Lung microvascular endothelial cell (primary cell): ENCODE data around the gene IL1RAPL2. TPM values are rescaled to one million over a fixed set of nuclear protein-coding genes. Genes with fewer than 3 reads are reported as not detected.
"Not testable (repeated sequence)": the region's sequence is repeated elsewhere in the genome, so short reads cannot be mapped to it uniquely, and the experiment has no call there.

Experiments
- DNase-seq, 2 donors: peaks; one replicate each; pipeline versions ENCODE4 v3.0.0 to v3.0.0-alpha.2; 2010; ENCODE audit warnings: low read depth in 2 of 2
- total RNA-seq: library from RNA; depleted of rRNA; stranded (reverse); fragments of >200 nt; gene quantifications from 2 replicates; pipeline ENCODE4 v1.2.1, GENCODE V29; 2014

Gene IL1RAPL2
- total RNA-seq, 1 donor from 2014 or later, result not detected

DNA sequence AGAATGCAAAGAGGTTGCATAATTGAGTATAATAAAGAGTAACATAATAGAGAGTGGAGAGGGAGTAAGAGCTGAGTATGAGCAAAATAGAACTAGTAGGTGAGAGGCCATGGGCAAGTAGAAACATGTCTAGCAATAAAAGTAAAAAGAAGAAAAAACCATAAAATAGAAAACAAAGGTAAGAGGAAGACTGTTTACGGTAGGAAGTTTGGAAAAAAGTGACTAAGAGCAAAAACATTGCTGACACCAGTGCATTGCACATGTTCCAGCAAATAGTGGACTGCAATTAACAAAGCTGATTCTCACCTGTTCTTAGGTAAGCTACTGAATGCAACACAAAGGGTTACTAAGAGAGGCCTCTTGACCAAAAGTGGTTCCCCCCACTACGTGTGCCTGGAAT is 451.6 kb downstream of the IL1RAPL2 start:
- no peak for DNase-seq

DNA sequence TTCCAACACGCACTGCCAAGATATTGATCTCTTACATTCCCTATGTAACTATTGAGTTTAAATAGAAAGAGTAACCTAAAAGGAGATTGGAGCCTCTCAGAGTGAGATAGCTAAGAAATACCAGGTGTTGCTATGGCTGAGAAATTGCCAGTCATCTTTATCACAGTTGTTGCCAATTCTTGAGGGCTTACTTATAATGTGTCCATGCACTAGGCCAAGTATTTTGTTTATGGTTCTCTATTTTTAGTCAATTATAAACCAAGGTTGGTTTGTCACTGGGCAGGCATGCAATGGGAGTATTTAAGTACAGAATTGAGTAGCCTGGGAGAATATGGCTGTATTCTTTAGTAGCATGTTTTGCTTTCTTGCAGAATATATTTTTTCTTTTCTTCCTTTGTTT is 452.9 kb downstream of the IL1RAPL2 start:
- no peak for DNase-seq

DNA sequence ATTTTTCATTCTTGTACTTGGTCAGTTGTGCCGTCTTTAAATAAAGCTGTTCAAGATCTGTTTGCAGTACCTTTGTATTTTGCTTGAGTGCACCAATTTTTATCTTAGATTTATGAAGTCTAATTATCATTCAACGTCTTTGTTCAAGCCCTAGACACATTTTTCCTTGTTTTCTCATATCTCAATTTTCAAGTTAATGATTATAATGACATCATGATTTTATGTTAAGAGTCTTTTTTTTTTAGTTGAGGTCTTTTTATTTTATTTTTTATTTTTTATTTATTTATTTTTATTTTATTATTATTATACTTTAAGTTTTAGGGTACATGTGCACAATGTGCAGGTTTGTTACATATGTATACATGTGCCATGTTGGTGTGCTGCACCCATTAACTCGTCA is 463.0 kb downstream of the IL1RAPL2 start:
- not testable (repeated sequence) for DNase-seq

DNA sequence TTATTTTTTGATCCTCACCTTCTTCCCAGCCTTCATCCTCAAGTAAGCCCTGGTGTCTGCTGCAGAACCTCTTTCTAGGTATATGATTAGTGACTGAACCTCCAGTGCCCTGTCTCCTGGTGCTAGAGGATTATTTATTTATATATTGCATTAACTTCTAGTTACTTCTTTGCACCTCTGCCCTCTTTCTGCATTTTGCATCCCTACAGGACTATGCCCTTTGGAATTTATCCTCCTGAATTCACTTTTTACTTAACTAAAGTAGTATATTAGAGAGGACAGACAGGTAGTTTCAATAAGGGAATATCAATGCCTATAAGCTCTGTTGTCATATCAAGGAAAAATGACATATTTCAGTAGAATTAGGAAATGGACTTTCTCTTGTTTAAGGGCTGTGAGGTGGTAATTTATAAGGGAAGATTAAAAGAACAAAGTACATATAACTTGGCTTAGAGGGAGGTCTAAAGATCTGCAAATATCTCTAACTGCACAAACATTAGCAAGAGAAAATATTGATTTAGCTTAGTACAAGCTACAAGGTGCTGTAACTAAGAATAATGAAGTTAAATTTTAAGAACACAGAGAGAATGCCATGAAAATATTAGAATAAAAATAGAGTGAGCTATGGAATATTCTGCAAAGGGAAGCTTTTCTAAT is 472.8 kb downstream of the IL1RAPL2 start:
- DNase-seq, result no peak

DNA sequence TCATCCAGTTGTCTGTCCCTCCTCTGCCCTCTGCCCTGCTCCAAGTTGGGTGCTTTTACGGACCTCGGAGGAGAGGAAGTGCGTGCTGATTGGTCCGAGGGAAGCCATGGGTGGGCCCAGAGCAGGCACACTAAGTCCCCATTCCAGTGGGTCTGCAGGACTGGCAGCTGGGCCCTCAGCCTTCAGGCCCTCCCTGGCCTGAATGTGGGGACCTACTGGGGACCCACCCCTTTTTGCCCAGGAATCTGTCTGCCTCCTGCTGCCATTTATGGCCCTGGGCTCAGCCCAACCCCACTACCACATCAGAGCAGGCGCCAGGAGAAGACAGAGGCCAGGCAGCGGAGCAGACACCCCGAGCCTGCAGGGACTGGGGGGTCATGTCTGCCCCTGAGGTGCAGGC is 484.9 kb downstream of the IL1RAPL2 start:
- no peak for DNase-seq

DNA sequence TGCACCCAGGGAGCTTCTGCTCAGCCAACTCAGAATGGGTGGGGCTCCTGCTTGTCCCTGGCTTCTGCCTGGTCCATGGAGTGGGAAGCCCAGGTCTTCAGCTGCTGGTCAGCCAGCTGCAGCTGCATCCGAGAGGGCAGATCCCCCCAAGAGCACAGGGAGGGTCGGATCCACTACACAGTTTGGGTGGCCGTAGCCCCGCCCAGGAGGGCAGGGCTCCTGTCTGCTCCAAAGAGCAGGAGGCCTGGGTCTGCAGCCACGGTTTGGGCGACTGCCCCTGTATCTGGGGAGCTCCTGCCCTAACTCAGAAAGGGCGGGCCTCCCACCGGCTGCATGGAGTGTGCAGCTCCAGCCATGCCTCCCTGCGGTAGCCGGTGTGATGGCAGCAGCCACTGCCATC is 485.4 kb downstream of the IL1RAPL2 start:
- DNase-seq, result no peak

DNA sequence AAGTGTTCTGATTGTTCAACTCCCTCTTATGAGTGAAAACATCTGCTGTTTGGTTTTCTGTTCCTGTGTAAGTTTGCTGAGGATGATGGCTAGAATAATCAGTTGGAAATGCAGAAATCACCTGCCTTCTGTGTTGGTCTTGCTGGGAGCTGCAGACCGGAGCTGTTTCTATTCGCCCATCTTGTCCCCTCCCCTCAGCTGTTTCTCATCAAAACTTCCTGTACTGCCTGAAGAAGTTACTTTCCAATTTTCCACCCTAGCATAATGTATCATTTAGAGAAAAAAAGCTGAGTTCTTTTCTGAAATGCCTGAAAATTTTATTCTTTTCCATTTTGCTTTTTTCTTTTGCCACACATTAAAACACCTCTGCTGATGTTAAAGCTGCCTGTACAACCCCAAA is 486.9 kb downstream of the IL1RAPL2 start:
- DNase-seq, result no peak

DNA sequence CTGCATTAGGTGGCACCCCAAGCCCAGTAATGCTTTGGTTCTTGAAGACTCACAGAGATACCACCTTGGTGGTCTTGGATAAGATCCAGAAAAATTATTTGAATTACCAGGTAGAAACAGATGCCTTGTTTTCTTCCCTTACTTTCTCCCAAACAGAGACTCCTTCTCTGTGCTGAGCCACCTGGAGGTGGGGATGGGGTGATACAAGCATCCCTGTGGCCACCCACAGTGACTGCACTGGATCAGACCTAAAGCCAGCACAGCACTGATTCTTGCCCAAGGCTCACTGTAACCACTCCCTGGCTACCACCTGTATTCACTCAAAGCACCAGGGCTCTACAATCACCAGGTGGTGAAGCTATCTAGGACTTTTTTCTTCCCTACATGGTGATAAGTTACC is 497.7 kb downstream of the IL1RAPL2 start:
- no peak for DNase-seq

DNA sequence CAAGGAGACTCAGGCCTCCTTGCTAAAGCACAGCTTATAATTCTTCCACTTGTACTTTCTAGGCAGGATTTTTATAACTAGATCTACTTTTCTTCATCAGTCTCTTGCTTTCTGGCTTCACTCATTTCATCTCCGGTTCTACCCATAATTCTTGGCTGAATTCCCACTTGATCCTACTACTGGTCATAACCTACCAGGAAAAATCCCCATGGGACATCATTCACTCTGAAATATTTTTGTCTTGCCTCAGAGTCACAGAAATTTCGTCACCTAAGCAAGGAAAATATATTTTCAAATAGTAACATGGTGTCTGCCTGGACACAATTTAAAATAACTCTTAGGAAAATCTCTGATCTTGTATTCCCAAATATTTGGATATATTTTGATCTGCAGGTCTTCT is 532.2 kb downstream of the IL1RAPL2 start:
- DNase-seq, result no peak

DNA sequence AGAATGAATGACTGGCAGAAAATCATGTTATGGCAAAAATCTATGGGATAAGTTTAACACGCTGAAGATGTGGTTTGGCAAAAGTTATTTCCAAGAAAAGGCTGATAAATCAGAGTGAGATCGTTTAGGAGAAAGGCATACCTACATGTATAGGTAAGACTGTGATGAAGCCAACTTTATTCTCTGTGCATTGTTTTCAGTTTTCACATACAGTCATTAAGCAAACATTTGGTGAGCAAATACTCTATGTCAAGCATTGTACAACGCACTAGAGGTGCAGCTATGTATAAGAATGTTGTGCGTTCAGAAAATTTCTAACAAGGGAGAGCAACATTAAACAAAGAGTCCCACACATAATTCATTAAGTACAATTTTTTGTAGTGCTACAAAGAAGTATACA is 532.8 kb downstream of the IL1RAPL2 start:
- DNase-seq, result no peak

DNA sequence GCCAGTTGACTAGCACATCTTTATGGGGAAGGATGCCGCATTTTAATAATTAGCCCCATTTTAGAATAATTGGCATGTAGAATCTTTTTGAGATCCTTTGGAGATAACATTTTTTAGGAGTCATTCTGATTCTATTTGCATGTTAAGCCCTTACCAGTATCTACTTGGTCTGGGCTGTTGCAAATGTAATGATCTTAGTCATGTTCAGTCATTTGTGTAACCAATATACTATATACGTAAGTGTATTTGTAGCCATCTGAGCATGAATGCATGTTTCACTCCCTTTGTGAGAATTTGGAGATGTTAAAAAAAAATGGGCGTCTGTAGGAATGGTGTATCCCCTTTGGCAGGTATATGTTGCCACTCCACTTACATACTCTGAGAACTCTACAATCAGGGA is 535.4 kb downstream of the IL1RAPL2 start:
- DNase-seq, result no peak

DNA sequence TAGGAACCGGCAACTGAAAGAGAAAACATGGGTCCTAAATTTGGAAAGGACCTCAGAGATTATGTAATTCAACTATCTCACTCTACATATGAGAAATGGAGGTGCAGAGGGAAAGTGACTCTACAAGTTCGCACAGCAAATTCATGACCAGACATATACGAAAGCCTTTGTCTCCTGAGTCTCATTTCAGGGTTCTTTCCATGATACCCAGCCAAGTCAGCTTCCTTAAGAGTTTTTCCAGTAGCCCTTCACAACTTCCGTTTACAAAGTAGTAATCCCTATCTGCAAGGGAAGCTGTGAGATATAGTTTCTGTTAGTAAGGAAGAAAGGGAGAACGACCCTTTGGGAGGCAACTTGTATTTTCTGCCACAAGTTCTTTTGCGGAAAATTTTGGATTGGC is 543.9 kb downstream of the IL1RAPL2 start:
- no peak for DNase-seq

DNA sequence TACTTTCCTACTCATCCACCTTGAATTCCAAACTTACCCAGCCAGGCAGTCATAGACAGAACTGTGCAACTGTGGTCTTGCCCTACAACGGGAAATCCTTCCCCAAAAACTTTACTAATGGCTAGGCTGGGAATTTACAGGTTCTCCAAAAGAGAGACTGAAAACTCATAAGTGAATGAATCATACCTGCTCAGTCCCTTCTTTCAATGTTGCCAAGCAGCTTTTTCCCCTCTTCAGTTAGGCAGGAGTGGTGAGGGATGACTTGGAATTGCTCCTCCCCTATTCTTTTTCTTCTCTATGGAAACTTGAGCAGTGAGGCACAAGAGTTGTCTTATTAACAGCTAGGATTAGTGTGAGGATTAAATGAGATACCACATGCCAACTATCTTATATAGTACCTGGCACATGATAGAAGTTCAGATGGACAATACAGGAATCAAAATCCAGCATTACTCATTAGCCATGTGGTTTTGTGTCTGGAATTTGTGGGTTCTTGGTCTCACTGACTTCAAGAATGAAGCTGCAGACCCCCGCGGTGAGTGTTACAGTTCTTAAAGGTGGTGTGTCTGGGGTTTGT is 548.6 kb downstream of the IL1RAPL2 start:
- DNase-seq, result no peak

DNA sequence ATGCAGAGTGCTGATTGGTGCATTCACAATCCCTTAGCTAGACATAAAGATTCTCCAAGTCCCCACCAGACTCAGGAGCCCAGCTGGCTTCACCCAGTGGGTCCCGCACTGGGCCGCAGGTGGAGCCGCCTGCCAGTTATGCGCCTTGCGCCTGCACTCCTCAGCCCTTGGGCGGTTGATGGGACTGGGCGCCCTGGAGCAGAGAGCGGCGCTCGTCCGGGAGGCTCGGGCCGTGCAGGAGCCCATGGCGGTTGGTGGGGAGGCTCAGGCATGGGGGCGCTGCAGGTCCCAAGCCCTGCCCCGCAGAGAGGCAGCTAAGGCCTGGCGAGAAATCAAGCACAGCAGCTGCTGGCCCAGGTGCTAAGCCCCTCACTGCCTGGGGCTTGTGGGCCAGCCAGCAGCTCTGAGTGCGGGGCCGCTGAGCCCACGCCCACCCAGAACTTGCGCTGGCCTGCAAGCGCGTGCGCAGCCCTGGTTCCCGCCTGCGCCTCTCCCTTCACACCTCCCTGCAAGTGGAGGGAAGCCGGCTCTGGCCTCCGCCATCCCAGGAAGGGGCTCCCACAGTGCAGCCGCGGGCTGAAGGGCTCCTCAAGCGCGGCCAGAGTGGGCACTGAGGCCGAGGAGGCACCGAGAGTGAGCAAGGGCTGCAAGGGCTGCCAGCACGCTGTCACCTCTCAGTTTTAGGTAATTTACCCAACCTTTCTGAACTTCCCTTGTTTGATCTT is 549.8 kb downstream of the IL1RAPL2 start:
- DNase-seq, result not testable (repeated sequence)

DNA sequence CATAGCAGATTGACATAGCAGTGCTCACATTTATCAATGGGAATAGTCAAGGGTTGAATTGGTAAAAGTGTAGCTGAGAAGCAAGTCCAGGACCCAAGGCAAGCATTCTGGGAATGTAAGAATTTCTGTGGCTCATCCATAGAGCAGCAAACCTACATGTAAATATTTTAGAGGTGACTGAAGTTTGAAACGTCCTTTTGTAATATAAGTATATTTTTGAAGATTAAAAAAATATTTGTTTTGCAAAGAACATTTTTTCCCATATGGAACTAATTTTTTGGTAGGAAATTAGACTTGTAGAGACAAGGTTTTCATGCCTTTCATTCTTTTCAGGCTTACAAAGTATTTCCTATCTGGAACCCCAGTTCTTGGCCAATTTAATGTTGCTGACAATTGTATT is 550.5 kb downstream of the IL1RAPL2 start:
- no peak for DNase-seq

DNA sequence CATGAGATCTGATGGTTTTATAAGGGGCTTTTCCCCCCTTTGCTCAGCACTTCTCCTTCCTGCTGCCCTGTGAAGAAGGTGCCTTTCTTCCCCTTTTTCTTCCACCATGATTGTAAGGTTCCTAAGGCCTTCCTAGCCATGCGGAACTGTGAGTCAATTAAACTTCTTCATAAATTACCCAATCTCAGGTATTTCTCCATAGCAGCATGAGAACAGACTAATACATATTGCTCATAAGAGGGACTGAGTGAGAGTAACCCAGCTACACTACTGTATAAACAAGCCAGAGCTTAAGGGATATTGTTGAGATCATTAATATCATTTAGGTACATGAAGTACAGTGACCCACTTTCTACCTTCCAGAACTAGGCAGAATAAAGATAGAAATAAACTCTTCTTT is 551.6 kb downstream of the IL1RAPL2 start:
- no peak for DNase-seq

DNA sequence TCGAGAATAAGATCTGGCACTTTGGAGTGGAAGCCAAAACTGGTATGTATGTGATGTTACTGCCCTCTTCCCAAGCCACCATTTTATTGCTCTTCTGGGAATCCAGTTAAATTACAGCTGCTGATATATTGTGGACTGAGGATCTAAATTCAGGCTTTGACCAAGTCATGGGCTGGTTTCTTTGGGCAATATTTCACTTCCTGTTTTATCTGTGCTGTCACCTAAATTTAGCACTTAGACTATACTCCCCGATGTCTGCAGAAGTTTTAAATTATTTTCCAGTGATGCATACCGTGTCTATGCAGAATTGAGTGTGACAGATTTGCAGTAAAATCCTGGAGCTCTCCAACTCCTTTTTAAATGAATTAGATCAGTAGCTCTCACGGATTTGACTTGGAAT is 554.5 kb downstream of the IL1RAPL2 start:
- no peak for DNase-seq

DNA sequence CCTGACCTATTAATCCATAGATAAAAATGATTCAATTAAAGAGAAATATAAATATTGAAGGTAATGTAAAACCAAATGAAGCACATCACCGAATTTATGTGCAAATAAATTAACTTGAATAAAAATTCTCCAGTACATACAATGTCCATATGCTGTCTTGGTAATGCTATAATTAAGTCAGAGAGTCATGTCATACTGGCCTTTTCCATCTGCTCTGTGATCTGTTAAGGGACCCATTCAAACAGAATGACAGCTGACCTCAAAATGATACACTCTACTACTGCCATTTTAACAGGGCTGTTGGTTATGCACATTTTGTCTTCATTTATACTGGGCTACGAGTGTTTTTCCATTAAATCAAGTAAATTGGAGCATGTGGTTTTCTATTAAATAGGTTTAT is 555.2 kb downstream of the IL1RAPL2 start:
- no peak for DNase-seq

DNA sequence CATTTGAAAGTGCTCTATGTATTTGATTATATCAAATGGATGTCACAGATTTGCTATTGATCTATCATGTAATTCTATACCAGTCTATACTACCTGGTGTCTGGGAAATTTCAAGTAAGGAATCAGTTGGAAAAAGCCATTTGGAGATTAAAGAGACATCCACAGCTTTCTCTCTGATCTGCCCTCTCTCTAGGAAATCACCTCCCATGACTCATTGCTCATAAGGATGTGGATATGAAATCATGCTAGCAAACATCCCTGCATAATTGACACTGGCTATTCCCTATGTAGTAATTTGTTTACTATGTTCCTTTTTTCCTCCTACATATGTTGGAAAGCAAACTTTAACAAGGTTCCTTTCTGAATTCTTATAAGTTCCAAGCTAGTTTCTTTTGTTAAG is 560.2 kb downstream of the IL1RAPL2 start:
- peak in 1 of 2 donors; percentile 22 for DNase-seq

DNA sequence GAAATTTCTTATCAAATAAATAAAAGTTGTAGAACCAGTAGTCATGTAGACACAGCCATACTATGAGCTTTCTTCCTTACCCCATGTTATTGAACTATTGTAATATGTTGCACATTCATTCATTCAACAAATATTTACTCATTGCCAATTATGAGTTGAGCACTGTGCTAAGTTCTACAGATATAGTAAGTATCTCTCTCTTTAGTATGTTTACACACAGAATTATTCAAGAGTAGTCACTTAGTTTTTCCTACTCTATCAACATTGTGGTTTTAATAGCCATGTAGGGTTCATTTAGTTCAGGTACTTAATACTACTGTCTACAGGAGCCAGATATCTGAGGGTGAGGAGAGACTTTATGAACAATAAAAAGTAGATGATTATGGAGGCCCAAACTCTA is 568.3 kb downstream of the IL1RAPL2 start:
- DNase-seq, result no peak

DNA sequence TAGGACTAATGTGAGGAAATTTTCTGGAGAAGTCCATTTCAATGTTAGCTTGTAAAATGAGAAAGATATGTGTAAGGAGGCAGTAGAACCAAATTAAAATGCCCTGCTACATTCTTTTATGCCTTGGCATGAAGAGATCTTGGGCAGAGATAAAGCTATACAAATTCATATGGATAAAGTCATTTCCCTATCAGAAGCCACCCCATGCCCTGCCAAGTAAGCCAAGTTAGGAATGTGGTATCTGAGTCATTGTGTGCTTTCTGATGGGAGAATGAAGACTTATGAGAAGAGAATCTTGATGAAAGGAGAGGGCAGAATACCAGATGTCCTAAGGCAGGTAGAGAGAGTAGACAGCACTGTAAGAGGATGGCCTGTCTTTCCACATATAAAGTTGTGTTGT is 570.8 kb downstream of the IL1RAPL2 start:
- no peak for DNase-seq

DNA sequence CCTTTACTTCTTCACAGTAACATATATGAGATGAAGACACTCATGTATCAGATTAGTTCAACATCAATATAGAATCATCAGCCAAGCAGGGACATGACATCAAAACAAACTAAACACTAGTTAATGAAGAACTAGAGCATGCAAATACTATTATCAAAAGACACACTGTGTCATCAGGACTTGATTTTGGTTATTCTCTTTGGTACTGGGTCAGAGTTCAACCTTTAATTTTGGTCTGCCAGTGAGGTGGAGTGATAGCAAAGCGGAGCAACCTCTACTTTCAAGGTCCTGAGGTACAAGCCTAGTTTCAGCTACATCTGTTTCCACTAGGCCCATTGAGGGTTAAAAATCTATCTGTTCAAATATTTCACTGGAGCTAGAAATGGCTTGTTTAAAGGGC is 584.0 kb downstream of the IL1RAPL2 start:
- DNase-seq, result no peak

DNA sequence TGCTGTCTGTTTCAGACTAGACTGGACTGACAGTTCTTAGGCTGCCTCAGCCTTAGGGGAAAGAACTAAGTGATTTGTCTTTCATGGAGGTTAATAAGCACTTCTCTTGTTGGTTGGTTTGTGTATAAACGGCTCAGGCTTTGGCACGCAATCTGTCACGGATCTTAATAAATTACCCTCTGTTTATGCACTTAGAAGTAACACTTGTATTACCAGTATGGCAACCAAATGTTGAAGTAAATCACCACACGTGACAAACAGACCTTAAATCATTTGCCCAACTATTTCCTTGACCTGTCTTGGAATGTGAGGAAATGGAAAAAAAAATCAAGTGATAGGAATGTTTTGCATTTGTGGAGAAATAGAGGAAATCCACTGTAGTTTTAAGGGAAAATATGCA is 584.6 kb downstream of the IL1RAPL2 start:
- peak in 1 of 2 donors; percentile 43 for DNase-seq
